Bone marrow (tissue), 2 donors: ENCODE results near the gene NELFA.

Experiments used
- DNase-seq, 2 donors: peaks; one replicate each; lab custom pipeline; 2025; lab: John Stamatoyannopoulos, UW

The NELFA gene

GRCh38 chr4:1982124-1983052 lies 26.4 kb downstream of the NELFA start:
- no peak for DNase-seq

GRCh38 chr4:1981251-1982058 lies 27.3 kb downstream of the NELFA start:
- no peak for DNase-seq

GRCh38 chr4:1980561-1981041 lies 28.2 kb downstream of the NELFA start:
- no peak for DNase-seq

GRCh38 chr4:1979477-1980196 lies 29.1 kb downstream of the NELFA start:
- no peak for DNase-seq

GRCh38 chr4:1978741-1979476 lies 29.9 kb downstream of the NELFA start:
- no peak for DNase-seq

GRCh38 chr4:1978226-1978625 lies 30.5 kb downstream of the NELFA start:
- no peak for DNase-seq

GRCh38 chr4:1976416-1977352 lies 32.1 kb downstream of the NELFA start:
- DNase-seq, result no peak

- no peak for DNase-seq
Observed at GRCh38 chr4:1975880-1976279, 32.9 kb downstream of the NELFA start.

- DNase-seq, result no peak
Observed at GRCh38 chr4:1975391-1975801, 33.4 kb downstream of the NELFA start.

- DNase-seq, result no peak
Observed at GRCh38 chr4:1974840-1975239, 33.9 kb downstream of the NELFA start.

GRCh38 chr4:1973661-1974060 lies 35.1 kb downstream of the NELFA start:
- no peak for DNase-seq

- no peak for DNase-seq
Observed at GRCh38 chr4:1973218-1973617, 35.6 kb downstream of the NELFA start.

GRCh38 chr4:1972414-1972813 lies 36.4 kb downstream of the NELFA start:
- no peak for DNase-seq

- DNase-seq, result no peak
Observed at GRCh38 chr4:1971456-1972200, 37.1 kb downstream of the NELFA start.

GRCh38 chr4:1970926-1971325 lies 37.8 kb downstream of the NELFA start:
- DNase-seq, result no peak

GRCh38 chr4:1969928-1970723 lies 38.6 kb downstream of the NELFA start:
- no peak for DNase-seq

GRCh38 chr4:1968686-1969295 lies 40.0 kb downstream of the NELFA start:
- DNase-seq, result no peak

- DNase-seq, result no peak
Observed at GRCh38 chr4:1967512-1968149, 41.1 kb downstream of the NELFA start.
